ENCODE results near the gene HOXB4.

The HOXB4 gene

GRCh38 chr17:48577946-48578615, at the start of gene HOXB4:
Gene HOXB4 (minus strand): TSS chr17:48578350. CDS start chr17:48578319, 31 bp downstream.
- peak in 1 of 2 experiments; percentile 48 for DNase-seq

DNA sequence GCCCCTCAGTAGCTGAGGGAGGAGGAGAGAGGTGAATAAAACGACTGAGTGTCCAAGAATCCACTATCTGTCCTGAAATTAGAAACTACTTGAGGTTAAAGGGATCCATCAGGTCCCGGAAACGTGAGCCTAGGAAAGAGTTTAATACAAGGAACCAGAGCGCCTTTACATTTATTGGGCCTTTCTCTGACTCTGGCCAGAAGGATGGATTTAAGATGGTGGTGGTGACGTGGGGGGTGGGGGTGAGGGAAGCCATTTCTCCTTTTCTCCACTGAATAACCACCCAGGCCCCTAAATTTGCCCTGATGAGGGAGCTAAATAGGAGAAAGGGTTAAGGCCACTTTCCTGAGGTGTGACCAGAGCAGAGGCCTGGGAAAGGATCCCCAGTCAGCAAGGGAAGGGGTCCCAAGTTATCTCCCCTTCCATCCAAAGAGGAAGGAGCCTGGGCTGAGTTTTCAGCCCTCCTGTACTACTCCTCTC, 49.0 kb upstream of the HOXB4 start:
- DNase-seq, result no peak

- DNase-seq, result no peak
Measured at GRCh38 chr17:48626245-48627117, 48.3 kb upstream of the HOXB4 start, which contains the start of gene HOXB9. Gene HOXB9 (minus strand): TSS chr17:48626358. CDS start chr17:48626269, 89 bp downstream.

GRCh38 chr17:48625495-48626244, 47.5 kb upstream of the HOXB4 start:
- peak in 1 of 2 experiments; percentile 86 for DNase-seq

GRCh38 chr17:48624544-48625494, 46.7 kb upstream of the HOXB4 start:
- DNase-seq, result peak in 1 of 2 experiments; percentile 63

- no peak for DNase-seq
Measured at GRCh38 chr17:48624118-48624517, 46.0 kb upstream of the HOXB4 start.

DNA sequence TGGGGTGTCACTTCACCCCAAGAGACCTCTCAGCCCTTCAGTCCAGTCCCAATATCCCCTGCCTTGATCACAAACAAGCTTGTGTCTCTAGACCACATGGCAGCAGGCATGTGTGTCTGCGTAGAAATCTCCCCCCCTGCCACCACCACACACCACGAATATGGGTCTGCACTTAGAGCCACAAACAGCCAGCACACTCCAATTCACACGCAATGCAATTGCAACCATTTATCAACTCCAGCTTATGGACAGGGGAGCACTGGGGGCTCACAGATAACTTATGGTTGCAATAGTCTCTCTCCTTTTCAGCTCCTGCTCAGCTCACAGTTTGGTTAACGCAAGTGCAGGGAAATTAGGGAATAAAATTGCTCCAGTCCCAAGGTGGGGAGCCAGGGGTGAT, 45.4 kb upstream of the HOXB4 start:
- no peak for DNase-seq

- DNase-seq, result no peak
Measured at GRCh38 chr17:48622857-48623256, 44.7 kb upstream of the HOXB4 start.

- DNase-seq, result no peak
Measured at GRCh38 chr17:48621410-48622392, 43.6 kb upstream of the HOXB4 start.

- DNase-seq, result no peak
Measured at GRCh38 chr17:48620461-48621139, 42.5 kb upstream of the HOXB4 start.

- DNase-seq, result peak in 1 of 2 experiments; percentile 43
Measured at GRCh38 chr17:48619826-48620449, 41.8 kb upstream of the HOXB4 start.

DNA sequence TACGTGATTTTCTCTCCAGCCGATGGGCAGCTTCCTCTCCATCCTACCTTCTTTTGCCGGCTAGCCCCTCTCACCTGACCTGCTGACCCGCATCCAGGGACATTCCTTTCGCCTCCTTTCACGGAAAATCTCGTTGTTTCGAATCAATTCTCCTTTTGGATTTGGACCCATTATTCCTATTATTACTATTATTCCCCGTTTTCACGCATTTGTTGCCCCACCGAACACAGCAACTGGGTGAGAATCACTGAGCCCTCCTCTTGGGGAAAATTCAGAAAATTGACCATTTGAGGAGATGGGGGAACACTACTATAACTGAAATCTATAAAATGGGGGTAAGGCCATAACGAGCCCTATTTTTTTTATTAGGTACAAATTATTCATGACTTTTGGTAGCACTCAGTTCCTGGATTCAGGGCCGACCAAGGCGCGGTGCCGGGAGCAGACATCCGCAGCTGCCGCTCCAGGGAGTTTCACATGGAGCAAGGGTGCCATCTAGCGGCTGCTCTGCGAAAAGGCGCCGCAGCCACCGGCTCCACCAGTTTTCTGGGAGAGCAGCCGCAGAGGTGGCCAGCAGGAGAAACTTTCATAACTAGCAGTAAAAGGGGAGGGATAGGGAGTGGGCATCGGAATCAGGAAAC, 40.2 kb upstream of the HOXB4 start:
- peak; percentile 59 to 93 for DNase-seq

DNA sequence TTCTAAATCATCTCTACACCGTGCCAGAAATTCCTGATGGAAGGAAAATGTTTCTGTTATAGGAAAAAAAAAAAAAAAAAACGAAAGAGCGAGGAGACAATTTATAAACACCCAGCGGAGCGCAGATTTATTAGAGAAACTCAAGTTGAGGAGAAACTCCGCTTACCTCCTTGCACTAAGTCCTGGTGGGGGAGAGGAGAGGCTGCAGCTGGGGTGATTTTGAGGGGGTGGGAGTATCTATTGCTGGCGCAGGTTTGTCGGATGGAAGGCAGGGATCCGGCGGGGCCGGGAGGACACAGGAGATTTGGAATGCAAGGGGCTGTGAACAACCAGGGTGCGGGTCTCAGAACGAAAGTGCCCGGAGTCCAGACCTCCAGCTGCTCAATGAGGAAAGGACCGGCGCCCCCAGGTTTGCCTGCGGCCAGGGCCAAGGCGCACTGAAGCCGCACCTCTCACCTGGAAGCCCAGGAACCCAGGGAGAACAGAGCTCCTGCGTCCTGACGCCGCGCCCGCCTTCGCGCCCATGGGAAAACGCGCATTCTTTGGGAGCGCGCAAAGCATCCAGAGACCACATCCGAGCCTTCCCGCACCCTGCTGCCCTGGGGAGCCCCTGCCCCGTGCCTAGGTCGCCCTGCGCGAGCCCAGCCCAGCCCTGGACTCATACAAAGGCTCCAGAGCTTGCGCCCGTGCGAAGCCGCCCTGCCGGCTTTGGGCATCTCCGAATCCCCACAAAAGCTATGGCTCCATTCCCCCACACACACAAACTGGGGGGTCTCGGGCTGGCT, 39.5 kb upstream of the HOXB4 start:
- DNase-seq, result peak in 1 of 2 experiments; percentile 43

DNA sequence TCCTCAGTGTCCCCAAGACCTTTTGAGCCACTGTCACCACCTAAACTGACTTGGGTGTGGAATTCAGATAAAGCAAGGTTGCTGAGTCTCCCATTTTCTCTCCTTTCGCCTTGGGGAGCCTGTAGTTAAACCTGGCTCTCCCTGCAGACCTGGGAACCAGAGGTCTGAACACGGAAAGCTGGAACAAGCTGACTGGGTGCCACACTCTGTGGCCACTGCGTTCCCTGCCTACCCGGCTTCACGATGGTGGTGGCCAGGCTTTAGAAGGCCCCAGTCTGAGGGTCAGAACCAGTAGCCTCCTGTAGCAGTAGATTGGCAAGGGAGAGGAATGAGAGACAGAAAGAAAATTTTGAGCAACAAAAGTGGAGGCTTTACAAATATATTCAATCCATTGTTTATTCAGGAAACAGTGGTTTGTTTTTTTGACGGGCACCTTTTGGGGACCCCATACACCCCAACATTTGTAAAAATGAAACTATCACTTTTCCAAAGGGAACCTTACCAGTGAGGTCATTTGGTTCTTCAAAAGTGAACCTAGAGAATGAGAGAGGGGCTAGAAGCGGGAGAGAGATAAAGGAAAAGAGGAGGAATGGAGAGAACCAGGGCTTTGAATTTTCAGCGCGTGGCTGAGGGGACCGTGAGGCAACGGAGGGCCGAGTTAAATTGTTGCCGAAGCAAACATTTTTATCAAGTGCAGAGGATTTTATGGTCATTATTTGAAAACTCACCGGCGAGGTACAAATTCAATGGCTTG, 38.7 kb upstream of the HOXB4 start:
- DNase-seq, result no peak

DNA sequence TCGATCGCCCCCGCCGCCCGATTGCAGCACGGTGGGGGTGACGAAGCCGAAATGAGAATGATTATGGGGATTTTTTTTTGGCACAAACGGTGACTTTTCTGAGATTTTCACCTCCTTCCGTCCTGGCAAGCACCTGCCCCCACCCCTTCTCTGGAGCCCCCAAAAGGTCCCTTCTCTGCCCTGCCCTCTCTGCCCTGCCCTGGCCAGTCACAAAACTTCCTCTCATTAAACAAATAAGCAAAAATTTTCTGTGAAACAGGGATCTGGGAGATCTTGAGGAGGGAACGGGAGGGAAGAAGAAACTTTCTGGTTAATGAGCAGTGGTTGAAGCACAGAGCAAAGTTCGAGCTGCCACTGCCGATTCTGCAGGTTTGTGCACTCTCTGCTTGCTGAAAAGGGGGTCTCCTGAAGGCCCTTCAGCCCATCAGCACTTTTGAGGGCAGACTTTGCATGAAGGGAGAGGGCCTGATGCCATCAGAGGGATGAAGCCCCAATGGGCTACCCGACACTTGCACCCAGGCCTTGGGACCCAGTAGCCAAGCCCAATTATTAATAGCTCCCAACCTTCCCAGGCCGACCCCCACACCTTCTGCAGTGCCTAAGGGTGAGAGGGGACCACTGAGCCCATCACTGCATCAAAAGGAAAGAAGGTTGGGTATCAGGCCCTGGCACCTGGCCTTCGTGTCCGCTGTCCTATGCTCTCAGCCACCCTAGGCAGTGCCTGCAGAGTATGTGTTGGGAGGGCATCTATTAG, 38.0 kb upstream of the HOXB4 start:
- no peak for DNase-seq

All from NCI-H526 (cell line).